Neuron (in vitro differentiated cells): ENCODE data around the gene ZBTB16.
"Not testable (repeated sequence)": the region's sequence is repeated elsewhere in the genome, so short reads cannot be mapped to it uniquely, and the experiment has no call there.

Experiments
- H2AFZ ChIP-seq: one replicate; pipeline ENCODE4 v1.6.1; 2013; ENCODE audit warnings: low read depth, mild to moderate bottlenecking, inconsistent platforms, low read length, moderate library complexity
- H3K27me3 ChIP-seq: one replicate; pipeline ENCODE4 v1.6.1; 2013; ENCODE audit warnings: low read length; ENCODE audit not compliant: insufficient read depth
- H3K36me3 ChIP-seq: one replicate; pipeline ENCODE4 v1.6.1; 2013; ENCODE audit warnings: low read length; ENCODE audit not compliant: insufficient read depth
- H3K4me1 ChIP-seq: one replicate; pipeline ENCODE4 v1.6.1; 2013; ENCODE audit warnings: low read length; ENCODE audit not compliant: insufficient read depth
- H3K4me3 ChIP-seq: 2 replicates; pipeline ENCODE4 v1.5.1; 2013; ENCODE audit warnings: mild to moderate bottlenecking, low read length, moderate library complexity
- H3K9me3 ChIP-seq: one replicate; pipeline ENCODE4 v1.6.1; 2013; ENCODE audit warnings: low read length

The ZBTB16 gene

GRCh38 chr11:114049766-114050165 lies 9.7 kb upstream of the ZBTB16 start:
- not testable (repeated sequence) for H3K36me3 ChIP-seq, H3K4me3 ChIP-seq, H2AFZ ChIP-seq, H3K9me3 ChIP-seq, H3K27me3 ChIP-seq
- peaks cover 13% of the 10 kb centered on the region for H3K4me1 ChIP-seq

GRCh38 chr11:114050258-114050927 lies 9.1 kb upstream of the ZBTB16 start:
- H3K36me3 ChIP-seq: no peaks in the 10 kb centered on the region
- H3K4me3 ChIP-seq: no peak overlapping the region
- H3K4me1 ChIP-seq: peaks cover 13% of the 10 kb centered on the region
- H3K9me3 ChIP-seq: no peaks in the 10 kb centered on the region
- no peak overlapping the region for H2AFZ ChIP-seq
- no peaks in the 10 kb centered on the region for H3K27me3 ChIP-seq

GRCh38 chr11:114051558-114051957 lies 8.0 kb upstream of the ZBTB16 start:
- H2AFZ ChIP-seq: no peak overlapping the region
- no peaks in the 10 kb centered on the region for H3K27me3 ChIP-seq
- H3K36me3 ChIP-seq: no peaks in the 10 kb centered on the region

GRCh38 chr11:114052160-114052559 lies 7.4 kb upstream of the ZBTB16 start:
- Histone ChIP-seq H2AFZ (no peak overlapping the region), H3K36me3 (no peaks in the 10 kb centered on the region), H3K9me3 (no peaks in the 10 kb centered on the region), H3K4me1 (peaks cover 14% of the 10 kb centered on the region), H3K4me3 (no peak overlapping the region), H3K27me3 (no peaks in the 10 kb centered on the region)

More at GRCh38 chr11:114051558-114051957, 8.0 kb upstream of the ZBTB16 start:
- Histone ChIP-seq H3K9me3 (no peaks in the 10 kb centered on the region), H3K4me3 (no peak overlapping the region), H3K4me1 (peaks cover 13% of the 10 kb centered on the region)

- Histone ChIP-seq H3K36me3 (no peaks in the 10 kb centered on the region), H3K9me3 (no peaks in the 10 kb centered on the region), H3K4me3 (no peak overlapping the region), H3K27me3 (no peaks in the 10 kb centered on the region), H3K4me1 (peaks cover 23% of the 10 kb centered on the region), H2AFZ (no peak overlapping the region)
These were observed 6.1 kb upstream of the ZBTB16 start for GRCh38 chr11:114053406-114053805.

- H2AFZ ChIP-seq: no peak overlapping the region
- H3K36me3 ChIP-seq: no peaks in the 10 kb centered on the region
- H3K4me3 ChIP-seq: no peak overlapping the region
- peaks cover 20% of the 10 kb centered on the region for H3K4me1 ChIP-seq
- H3K9me3 ChIP-seq: no peaks in the 10 kb centered on the region
- H3K27me3 ChIP-seq: no peaks in the 10 kb centered on the region
These were observed 4.7 kb upstream of the ZBTB16 start for GRCh38 chr11:114054806-114055205.

- no peak overlapping the region for H2AFZ ChIP-seq
- H3K36me3 ChIP-seq: no peaks in the 10 kb centered on the region
- peaks cover 21% of the 10 kb centered on the region for H3K4me1 ChIP-seq
- H3K9me3 ChIP-seq: no peaks in the 10 kb centered on the region
- no peak overlapping the region for H3K4me3 ChIP-seq
- H3K27me3 ChIP-seq: no peaks in the 10 kb centered on the region
These were observed 3.1 kb upstream of the ZBTB16 start for GRCh38 chr11:114056409-114056808.

- H3K27me3 ChIP-seq: no peaks in the 10 kb centered on the region
- no peaks in the 10 kb centered on the region for H3K36me3 ChIP-seq
- peaks cover 26% of the 10 kb centered on the region for H3K4me1 ChIP-seq
- no peak overlapping the region for H2AFZ ChIP-seq
- no peaks in the 10 kb centered on the region for H3K9me3 ChIP-seq
- no peak overlapping the region for H3K4me3 ChIP-seq
These were observed 2.4 kb upstream of the ZBTB16 start for GRCh38 chr11:114057147-114057546.

- no peak overlapping the region for H3K4me3 ChIP-seq
- H3K27me3 ChIP-seq: no peaks in the 10 kb centered on the region
- no peaks in the 10 kb centered on the region for H3K9me3 ChIP-seq
- H3K36me3 ChIP-seq: no peaks in the 10 kb centered on the region
- H3K4me1 ChIP-seq: peaks cover 24% of the 10 kb centered on the region
- no peak overlapping the region for H2AFZ ChIP-seq
These were observed 1.9 kb upstream of the ZBTB16 start for GRCh38 chr11:114057605-114058004.

GRCh38 chr11:114058026-114058706 lies 1.3 kb upstream of the ZBTB16 start:
- no peak overlapping the region for H3K4me3 ChIP-seq
- peaks cover 28% of the 10 kb centered on the region for H3K4me1 ChIP-seq
- H3K9me3 ChIP-seq: no peaks in the 10 kb centered on the region
- no peaks in the 10 kb centered on the region for H3K27me3 ChIP-seq
- H3K36me3 ChIP-seq: peaks cover 3% of the 10 kb centered on the region
- H2AFZ ChIP-seq: no peak overlapping the region

- Histone ChIP-seq H2AFZ (peak overlapping the region; percentile 49), H3K4me1 (peaks cover 33% of the 10 kb centered on the region), H3K4me3 (peak overlapping the region; percentile 48), H3K27me3 (no peaks in the 10 kb centered on the region), H3K36me3 (peaks cover 10% of the 10 kb centered on the region), H3K9me3 (no peaks in the 10 kb centered on the region)
These were observed 637 bp upstream of the ZBTB16 start for GRCh38 chr11:114058871-114059277.

- H3K4me1 ChIP-seq: peaks cover 44% of the 10 kb centered on the region
- H3K4me3 ChIP-seq: peak overlapping the region; percentile 94
- H3K27me3 ChIP-seq: no peaks in the 10 kb centered on the region
- peaks cover 21% of the 10 kb centered on the region for H3K36me3 ChIP-seq
- H3K9me3 ChIP-seq: no peaks in the 10 kb centered on the region
- no peak overlapping the region for H2AFZ ChIP-seq
These were observed 477 bp downstream of the ZBTB16 start for GRCh38 chr11:114059984-114060391.

- peak overlapping the region; percentile 94 for H3K4me3 ChIP-seq
- H2AFZ ChIP-seq: no peak overlapping the region
- H3K9me3 ChIP-seq: no peaks in the 10 kb centered on the region
- H3K4me1 ChIP-seq: peaks cover 46% of the 10 kb centered on the region
- no peaks in the 10 kb centered on the region for H3K27me3 ChIP-seq
- peaks cover 27% of the 10 kb centered on the region for H3K36me3 ChIP-seq
These were observed 1.0 kb downstream of the ZBTB16 start for GRCh38 chr11:114060392-114061047.
